Fibroblast of lung (primary cell): ENCODE results near the gene VPS13C.

Experiments
- EZH2 ChIP-seq: IDR thresholded peaks from 2 replicates; pipeline ENCODE4 v1.5.1; 2012; ENCODE audit warnings: low read length, control low read depth, mild to moderate bottlenecking; ENCODE audit errors: missing control alignments
- TF ChIP-seq, protein P1 (sequence below), 2 donors: IDR thresholded peaks in 1 of 2; conservative IDR thresholded peaks in 1 of 2; 1 replicate in 1 of 2; 2 replicates in 1 of 2; pipeline ENCODE4 v1.5.1; 2011 to 2012; ENCODE audit warnings: low read length in 2 of 2, control low read depth in 1 of 2, inconsistent platforms in 1 of 2, low read depth in 1 of 2, mild to moderate bottlenecking in 1 of 2

DNA sequence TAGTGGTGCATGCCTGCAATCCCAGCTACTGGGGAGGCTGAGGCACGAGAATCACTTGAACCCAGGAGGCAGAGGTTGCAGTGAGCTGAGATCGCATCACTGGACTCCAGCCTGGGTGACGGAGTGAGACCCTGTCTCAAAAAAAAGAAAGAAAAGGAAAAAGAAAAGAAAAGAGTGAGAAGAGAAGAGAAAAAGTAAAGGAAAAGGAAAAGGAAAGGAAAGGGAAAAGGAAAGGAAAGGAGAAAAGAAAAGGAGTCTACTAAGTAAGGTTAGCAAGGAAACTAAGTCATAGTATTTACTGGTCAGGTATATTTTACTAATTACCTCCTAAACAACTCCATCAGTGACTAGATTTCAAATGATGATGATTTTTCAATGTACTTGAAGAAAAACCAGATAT lies 198.3 kb downstream of the VPS13C start:
- TF ChIP-seq, protein P1, sequence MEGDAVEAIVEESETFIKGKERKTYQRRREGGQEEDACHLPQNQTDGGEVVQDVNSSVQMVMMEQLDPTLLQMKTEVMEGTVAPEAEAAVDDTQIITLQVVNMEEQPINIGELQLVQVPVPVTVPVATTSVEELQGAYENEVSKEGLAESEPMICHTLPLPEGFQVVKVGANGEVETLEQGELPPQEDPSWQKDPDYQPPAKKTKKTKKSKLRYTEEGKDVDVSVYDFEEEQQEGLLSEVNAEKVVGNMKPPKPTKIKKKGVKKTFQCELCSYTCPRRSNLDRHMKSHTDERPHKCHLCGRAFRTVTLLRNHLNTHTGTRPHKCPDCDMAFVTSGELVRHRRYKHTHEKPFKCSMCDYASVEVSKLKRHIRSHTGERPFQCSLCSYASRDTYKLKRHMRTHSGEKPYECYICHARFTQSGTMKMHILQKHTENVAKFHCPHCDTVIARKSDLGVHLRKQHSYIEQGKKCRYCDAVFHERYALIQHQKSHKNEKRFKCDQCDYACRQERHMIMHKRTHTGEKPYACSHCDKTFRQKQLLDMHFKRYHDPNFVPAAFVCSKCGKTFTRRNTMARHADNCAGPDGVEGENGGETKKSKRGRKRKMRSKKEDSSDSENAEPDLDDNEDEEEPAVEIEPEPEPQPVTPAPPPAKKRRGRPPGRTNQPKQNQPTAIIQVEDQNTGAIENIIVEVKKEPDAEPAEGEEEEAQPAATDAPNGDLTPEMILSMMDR (conservative IDR thresholded peaks at IDR 0.05 in 1 of 2, IDR thresholded peaks at IDR 0.05 in 1 of 2; ENCODE audit: low read depth in 1 of 2, low read length in 2 of 2), result no peak
- no peak for TF ChIP-seq EZH2
